ENCODE results near the gene STAG2. TPM values are rescaled to one million over a fixed set of nuclear protein-coding genes. Genes with fewer than 3 reads are reported as not detected.

Gene STAG2
- total and polyA plus RNA-seq, 2 donors (not counting 3 experiments of a cell fraction or from before 2014, with no cell fraction given), result 12.7 to 55.9 TPM

GRCh38 chrX:123967497-123967896 is 6.0 kb downstream of the STAG2 start:
- FAIRE-seq, result no peak
- intact Hi-C loops (cut with micrococcal nuclease), result loop anchor here (10.0 kb wide), 1 partner anchor 247 kb away; no protein-coding TSS in a partner anchor

More at GRCh38 chrX:123967497-123967896, 6.0 kb downstream of the STAG2 start:
- Histone ChIP-seq H3K4me2 (ENCODE audit: insufficient read depth, low read length) (no peak overlapping the region), H4K20me1 (replicated peaks; ENCODE audit: control insufficient read depth, extremely low read depth, insufficient read depth, low read length) (peaks cover 3% of the 10 kb centered on the region), H3K27me3 (ENCODE audit: control insufficient read depth in 2 of 2, insufficient read depth in 2 of 2, low read length in 2 of 2) (no peaks in the 10 kb centered on the region), H3K9ac (replicated peaks; ENCODE audit: extremely low read depth, insufficient read depth, low read length) (no peak overlapping the region), H3K79me2 (ENCODE audit: control insufficient read depth, insufficient read depth, low read length) (peaks cover 93% of the 10 kb centered on the region), H3K36me3 (ENCODE audit: control insufficient read depth in 2 of 2, extremely low read depth in 1 of 2, insufficient read depth in 2 of 2, low read length in 2 of 2) (no peaks in the 10 kb centered on the region), H3K27ac (ENCODE audit: insufficient read depth, low read depth, low read length) (no peak overlapping the region), H3K9me3 (replicated peaks; ENCODE audit: control insufficient read depth, insufficient read depth, low read length) (no peaks in the 10 kb centered on the region), H3K9me1 (replicated peaks; ENCODE audit: control insufficient read depth, extremely low read depth, insufficient read depth, low read length) (no peaks in the 10 kb centered on the region), H2AFZ (ENCODE audit: low read depth, low read length) (no peak overlapping the region), H3K4me1 (ENCODE audit: control insufficient read depth, extremely low read depth, insufficient read depth, low read length) (peaks cover 13% of the 10 kb centered on the region), H3K4me3 (replicated peaks in 1 of 3; ENCODE audit: insufficient read depth in 1 of 3, low read depth in 1 of 3, low read length in 3 of 3) (no peak overlapping the region)
- POLR2A ChIA-PET, result no interaction called here
- CTCF ChIA-PET, result interaction anchor here (0.7 kb wide), 1 partner anchor 48 kb away, joined by 3 read pairs; no protein-coding TSS in a partner anchor
- dilution Hi-C loops (cut with MboI; ENCODE audit: extremely low pct_ligation_motif_present, low sequenced_read_pairs), result no loop called here
- no peak for TF ChIP-seq EZH2 (IDR thresholded peaks at IDR 0.05; ENCODE audit: borderline replicate concordance, low read depth, low read length, severe bottlenecking)
- TF ChIP-seq CTCF (IDR thresholded peaks at IDR 0.05; ENCODE audit: extremely low read depth in 1 of 2, insufficient read depth in 1 of 2, low read depth in 1 of 2, low read length in 2 of 2), result no peak
- TF ChIP-seq POLR2AphosphoS5 (IDR thresholded peaks at IDR 0.05; ENCODE audit: insufficient read depth, low read depth, low read length), result no peak
- TF ChIP-seq MAX (IDR thresholded peaks at IDR 0.05; ENCODE audit: insufficient read depth, insufficient read length), result no peak
- BruUV-seq (replicated peaks), result no TSS peak
- no peak for DNase-seq (ENCODE audit: low read depth, low spot score)

All from endothelial cell of umbilical vein (primary cell).